Stimulated activated CD8-positive, alpha-beta memory T cell treated with anti-CD3 and anti-CD28 coated beads, Interleukin-15, amount 100 ng/mL, for 1 hour (primary cell): ENCODE results near the gene WWOX.

ENCODE experiments used
- DNase-seq: peaks from one replicate; pipeline ENCODE4 v3.0.0-alpha.2; 2020; ENCODE audit warnings: low read depth

WWOX gene

GRCh38 chr16:78876671-78877070, 777.2 kb downstream of the WWOX start:
- no peak for DNase-seq

- DNase-seq = no peak
These were observed 777.7 kb downstream of the WWOX start for GRCh38 chr16:78877114-78877655.

- no peak for DNase-seq
These were observed 779.1 kb downstream of the WWOX start for GRCh38 chr16:78878570-78878969.

- no peak for DNase-seq
These were observed 779.6 kb downstream of the WWOX start for GRCh38 chr16:78879011-78879410.

GRCh38 chr16:78882150-78882549, 782.7 kb downstream of the WWOX start:
- no peak for DNase-seq

GRCh38 chr16:78882751-78883150, 783.3 kb downstream of the WWOX start:
- no peak for DNase-seq

- no peak for DNase-seq
These were observed 784.8 kb downstream of the WWOX start for GRCh38 chr16:78884204-78884603.

GRCh38 chr16:78889346-78889745, 789.9 kb downstream of the WWOX start:
- DNase-seq = no peak

GRCh38 chr16:78890373-78890895, 791.0 kb downstream of the WWOX start:
- DNase-seq = no peak

GRCh38 chr16:78892951-78893733, 793.7 kb downstream of the WWOX start:
- DNase-seq = no peak

GRCh38 chr16:78894886-78895285, 795.4 kb downstream of the WWOX start:
- no peak for DNase-seq

- DNase-seq = no peak
These were observed 796.2 kb downstream of the WWOX start for GRCh38 chr16:78895681-78896080.

- no peak for DNase-seq
These were observed 796.8 kb downstream of the WWOX start for GRCh38 chr16:78896280-78896679.

GRCh38 chr16:78897299-78897698, 797.8 kb downstream of the WWOX start:
- DNase-seq = no peak

GRCh38 chr16:78900044-78900811, 800.8 kb downstream of the WWOX start:
- DNase-seq = no peak

- DNase-seq = no peak
These were observed 801.5 kb downstream of the WWOX start for GRCh38 chr16:78900966-78901365.

GRCh38 chr16:78902321-78902720, 802.9 kb downstream of the WWOX start:
- DNase-seq = no peak

GRCh38 chr16:78903237-78903636, 803.8 kb downstream of the WWOX start:
- no peak for DNase-seq

GRCh38 chr16:78903843-78904242, 804.4 kb downstream of the WWOX start:
- DNase-seq = no peak

- no peak for DNase-seq
These were observed 806.7 kb downstream of the WWOX start for GRCh38 chr16:78906135-78906534.

- DNase-seq = no peak
These were observed 809.8 kb downstream of the WWOX start for GRCh38 chr16:78909226-78909625.

GRCh38 chr16:78915811-78916345, 816.4 kb downstream of the WWOX start:
- DNase-seq = no peak
